Esophagus muscularis mucosa (tissue), 3 donors: Measurements from ENCODE around the gene FTH1.
"Not testable (repeated sequence)": the region's sequence is repeated elsewhere in the genome, so short reads cannot be mapped to it uniquely, and the experiment has no call there.

Experiments
- CTCF ChIP-seq, 3 experiments: fragments of 200-600 bp in 2 of 3; fragments of 450-650 bp in 1 of 3; sonication (generic) in 2 of 3; IDR thresholded peaks; one replicate each; pipeline ENCODE4 v1.5.1; 2017 to 2019; ENCODE audit warnings: antibody characterized with exemption in 3 of 3, mild to moderate bottlenecking in 2 of 3, moderate library complexity in 1 of 3
- POLR2A ChIP-seq: fragments of 450-650 bp; IDR thresholded peaks from one replicate; pipeline ENCODE4 v1.6.1; 2017; ENCODE audit warnings: antibody characterized with exemption, moderate library complexity, mild to moderate bottlenecking, low read depth
- POLR2AphosphoS5 ChIP-seq, 2 donors: sonication (generic); formaldehyde crosslinking; IDR thresholded peaks; one replicate each; pipeline ENCODE4 v1.6.1; 2017; ENCODE audit warnings: antibody characterized with exemption in 2 of 2

- TF ChIP-seq CTCF (IDR thresholded peaks at IDR 0.05); POLR2A; POLR2AphosphoS5 (IDR thresholded peaks at IDR 0.05): not testable (repeated sequence)
Measured at GRCh38 chr11:61953632-61954031, 13.8 kb downstream of the FTH1 start.
